GM21447 (cell line): Measurements from ENCODE around the gene SDF2.
"Not testable (repeated sequence)": the region's sequence is repeated elsewhere in the genome, so short reads cannot be mapped to it uniquely, and the experiment has no call there.

Experiments
- ATAC-seq: cut with Tn5 transposase; IDR thresholded peaks from one replicate; pipeline ENCODE4 v1.9.1; 2021; ENCODE audit not compliant: unreplicated experiment

SDF2 gene

GRCh38 chr17:28635506-28635905, 26.2 kb downstream of the SDF2 start:
- ATAC-seq, result no peak

GRCh38 chr17:28634206-28634865, 27.4 kb downstream of the SDF2 start:
- no peak for ATAC-seq

GRCh38 chr17:28626818-28627217, 34.9 kb downstream of the SDF2 start:
- no peak for ATAC-seq

GRCh38 chr17:28624148-28624547, 37.6 kb downstream of the SDF2 start:
- ATAC-seq, result no peak

GRCh38 chr17:28623696-28624095, 38.0 kb downstream of the SDF2 start:
- no peak for ATAC-seq

- no peak for ATAC-seq
These were observed 39.5 kb downstream of the SDF2 start for GRCh38 chr17:28622186-28622585.

- no peak for ATAC-seq
These were observed 41.7 kb downstream of the SDF2 start for GRCh38 chr17:28620010-28620409.

GRCh38 chr17:28618464-28618863, 43.2 kb downstream of the SDF2 start:
- ATAC-seq, result no peak

GRCh38 chr17:28616281-28616680, 45.4 kb downstream of the SDF2 start:
- ATAC-seq, result no peak

GRCh38 chr17:28615260-28615940, 46.3 kb downstream of the SDF2 start:
- ATAC-seq, result no peak

- no peak for ATAC-seq
These were observed 47.8 kb downstream of the SDF2 start, which contains the start of gene RSKR for GRCh38 chr17:28613931-28614381. RSKR (minus strand) TSS chr17:28614185; CDS start chr17:28614161, 24 bp downstream.

GRCh38 chr17:28612936-28613872, 48.5 kb downstream of the SDF2 start:
- no peak for ATAC-seq

GRCh38 chr17:28612531-28612930, 49.2 kb downstream of the SDF2 start:
- ATAC-seq, result no peak

- no peak for ATAC-seq
These were observed 51.3 kb downstream of the SDF2 start for GRCh38 chr17:28610376-28610775.

GRCh38 chr17:28604031-28604430, 57.7 kb downstream of the SDF2 start:
- not testable (repeated sequence) for ATAC-seq

- ATAC-seq, result peak; percentile 51
These were observed 62.2 kb downstream of the SDF2 start for GRCh38 chr17:28599311-28600184.

- ATAC-seq, result peak; percentile 74
These were observed 62.9 kb downstream of the SDF2 start, which contains the start of gene SPAG5 for GRCh38 chr17:28598799-28599310. SPAG5 (minus strand) TSS chr17:28599025; CDS start chr17:28598946, 79 bp downstream.

- peak; percentile 5 for ATAC-seq
These were observed 63.3 kb downstream of the SDF2 start for GRCh38 chr17:28598389-28598788.
